Endothelial cell of umbilical vein (primary cell): Measurements from ENCODE around the gene ECPAS. TPM values are rescaled to one million over a fixed set of nuclear protein-coding genes. Genes with fewer than 3 reads are reported as not detected.

Experiments
- BruUV-seq: library from RNA; stranded (reverse); fragments of 400-500 nt; replicated peaks from 2 replicates; lab custom pipeline; 2021; lab: Mats Ljungman, UMichigan
- CTCF ChIA-PET: fragments of 300-600, 350-600 bp; sonication (Branson Sonifier 250); formaldehyde crosslinking; loops from one replicate; lab custom pipeline; 2021; ENCODE audit warnings: antibody characterized with exemption, inconsistent platforms; lab: Charles Lee
- POLR2A ChIA-PET: fragments of 300-600, 350-600 bp; sonication (Branson Sonifier 250); formaldehyde crosslinking; loops from one replicate; lab custom pipeline; 2021; ENCODE audit warnings: antibody characterized with exemption, inconsistent platforms; lab: Charles Lee
- DNase-seq: peaks from one replicate; pipeline ENCODE4 v3.0.0-alpha.2; 2011; ENCODE audit warnings: low read depth, low spot score
- FAIRE-seq: peaks from 2 replicates; lab custom pipeline; 2011; peaks lifted over from hg19 to GRCh38; lab: Jason Lieb, UNC
- H2AFZ ChIP-seq: 2 replicates; pipeline ENCODE4 v1.6.0; 2012; ENCODE audit warnings: low read depth, low read length, control low read depth, inconsistent platforms
- H3K27ac ChIP-seq: 2 replicates; pipeline ENCODE4 v1.5.1; 2011; ENCODE audit warnings: low read depth, mild to moderate bottlenecking, control low read depth, low read length, moderate library complexity; ENCODE audit not compliant: insufficient read depth
- H3K27me3 ChIP-seq, 2 experiments: 2 replicates each; pipeline versions ENCODE4 v1.6.0 to v1.6.1; 2011; ENCODE audit warnings: low read length in 2 of 2, mixed read lengths in 1 of 2; ENCODE audit not compliant: control insufficient read depth in 2 of 2, insufficient read depth in 2 of 2
- H3K36me3 ChIP-seq, 2 experiments: 2 replicates in 1 of 2; 3 replicates in 1 of 2; pipeline ENCODE4 v1.5.1; 2011; ENCODE audit warnings: low read length in 2 of 2, mild to moderate bottlenecking in 1 of 2, moderate library complexity in 1 of 2; ENCODE audit not compliant: control insufficient read depth in 2 of 2, insufficient read depth in 2 of 2; ENCODE audit errors: extremely low read depth in 1 of 2
- H3K4me1 ChIP-seq: 3 replicates; pipeline ENCODE4 v1.5.1; 2011; ENCODE audit warnings: mild to moderate bottlenecking, low read length; ENCODE audit not compliant: control insufficient read depth, insufficient read depth; ENCODE audit errors: extremely low read depth
- H3K4me2 ChIP-seq: 2 replicates; pipeline ENCODE4 v1.6.1; 2011; ENCODE audit warnings: low read length, control low read depth, mixed read lengths; ENCODE audit not compliant: insufficient read depth
- H3K4me3 ChIP-seq, 3 experiments: fragments of 200-600 bp in 1 of 3; sonication (generic), shearing (Covaris generic) in 1 of 3; replicated peaks in 1 of 3; 2 replicates each; pipeline ENCODE4 v1.5.1; 2011 to 2016; ENCODE audit warnings: control low read depth in 3 of 3, low read length in 3 of 3, mild to moderate bottlenecking in 2 of 3, inconsistent platforms in 1 of 3, low read depth in 1 of 3, moderate library complexity in 1 of 3; ENCODE audit not compliant: insufficient read depth in 1 of 3
- H3K79me2 ChIP-seq: 2 replicates; pipeline ENCODE4 v1.6.0; 2012; ENCODE audit warnings: low read length, inconsistent platforms; ENCODE audit not compliant: control insufficient read depth, insufficient read depth
- H3K9ac ChIP-seq: replicated peaks from 2 replicates; pipeline ENCODE3; 2011; ENCODE audit warnings: low read length, control low read depth; ENCODE audit not compliant: insufficient read depth; ENCODE audit errors: extremely low read depth
- H3K9me1 ChIP-seq: replicated peaks from 3 replicates; pipeline ENCODE4 v1.6.0; 2011; ENCODE audit warnings: mild to moderate bottlenecking, low read length; ENCODE audit not compliant: control insufficient read depth, insufficient read depth; ENCODE audit errors: extremely low read depth
- H3K9me3 ChIP-seq: replicated peaks from 2 replicates; pipeline ENCODE4 v1.5.1; 2012; ENCODE audit warnings: low read length, inconsistent platforms; ENCODE audit not compliant: control insufficient read depth, insufficient read depth
- H4K20me1 ChIP-seq: replicated peaks from 2 replicates; pipeline ENCODE3; 2011; ENCODE audit warnings: mild to moderate bottlenecking, low read length; ENCODE audit not compliant: control insufficient read depth, insufficient read depth; ENCODE audit errors: extremely low read depth
- CTCF ChIP-seq, 2 donors: IDR thresholded peaks; 1 replicate in 1 of 2; 2 replicates in 1 of 2; pipeline ENCODE4 v1.5.1; 2011; ENCODE audit warnings: low read length in 2 of 2, mild to moderate bottlenecking in 2 of 2, moderate library complexity in 2 of 2, control low read depth in 1 of 2, inconsistent platforms in 1 of 2, low read depth in 1 of 2; ENCODE audit not compliant: insufficient read depth in 1 of 2; ENCODE audit errors: extremely low read depth in 1 of 2
- EZH2 ChIP-seq: IDR thresholded peaks from 2 replicates; pipeline ENCODE4 v1.6.1; 2012; ENCODE audit warnings: borderline replicate concordance, low read depth, mild to moderate bottlenecking, moderate library complexity, low read length, inconsistent platforms; ENCODE audit not compliant: severe bottlenecking
- FOS ChIP-seq: IDR thresholded peaks from 2 replicates; pipeline ENCODE4 v1.6.1; 2011; ENCODE audit warnings: mild to moderate bottlenecking, low read length, moderate library complexity, borderline replicate concordance; ENCODE audit not compliant: insufficient read depth
- GATA2 ChIP-seq: IDR thresholded peaks from 2 replicates; pipeline ENCODE4 v1.7.0; 2011; ENCODE audit warnings: low read depth, mild to moderate bottlenecking, moderate library complexity, mixed read lengths, low read length; ENCODE audit not compliant: insufficient read length, insufficient read depth
- JUN ChIP-seq: IDR thresholded peaks from 2 replicates; pipeline ENCODE4 v1.6.1; 2011; ENCODE audit warnings: borderline replicate concordance, low read depth; ENCODE audit not compliant: insufficient read length, insufficient read depth
- MAX ChIP-seq: IDR thresholded peaks from 2 replicates; pipeline ENCODE4 v1.6.1; 2011; ENCODE audit not compliant: insufficient read depth, insufficient read length
- MYC ChIP-seq: IDR thresholded peaks from one replicate; pipeline ENCODE4 v1.6.1; 2011; ENCODE audit warnings: mild to moderate bottlenecking, low read depth, low read length
- POLR2A ChIP-seq: IDR thresholded peaks from 2 replicates; pipeline ENCODE4 v1.6.1; 2012; ENCODE audit warnings: low read depth, mild to moderate bottlenecking, control low read depth, low read length
- POLR2AphosphoS5 ChIP-seq: IDR thresholded peaks from 2 replicates; pipeline ENCODE4 v1.6.1; 2012; ENCODE audit warnings: low read depth, mild to moderate bottlenecking, control low read depth, low read length, moderate library complexity; ENCODE audit not compliant: insufficient read depth
- dilution Hi-C: fragments of 300-500 bp; cut with MboI; formaldehyde crosslinking; loops from one replicate; pipeline ENCODE4 v1.15.0; 2019; ENCODE audit warnings: low sequenced_read_pairs; ENCODE audit not compliant: extremely low pct_ligation_motif_present
- intact Hi-C: fragments of 100-400 bp; cut with micrococcal nuclease; formaldehyde crosslinking; loops from one replicate; pipeline ENCODE4 v1.10.0; 2022
- polyA plus RNA-seq, 4 experiments: library from polyadenylated mRNA; depleted of rRNA in 3 of 4; stranded (reverse) in 3 of 4; unstranded in 1 of 4; fragments of >200 nt; gene quantifications; 2 replicates each; pipeline versions ENCODE4 v1.2.1 to v1.2.3, GENCODE V29; 2011 to 2012; ENCODE audit warnings: missing spikeins in 1 of 4
- total RNA-seq: library from RNA; stranded (reverse); gene quantifications from 2 replicates; pipeline ENCODE4 v1.2.3, GENCODE V29; 2021

ECPAS gene
- total and polyA plus RNA-seq, 2 donors (not counting 3 experiments of a cell fraction or from before 2014, with no cell fraction given) = 17.9 to 89.3 TPM

GRCh38 chr9:111330124-111330523 is 154.1 kb downstream of the ECPAS start, which contains the start of gene OR2K2:
OR2K2 (minus strand) TSS chr9:111330224; CDS start chr9:111328433, 1,791 bp downstream.
- ChIA-PET POLR2A (no interaction called here), CTCF (no interaction called here)
- dilution Hi-C loops (no loop called here), intact Hi-C loops (no loop called here)
- H3K9ac ChIP-seq = no peak within 1 kb of the TSS
- H3K4me3 ChIP-seq = no peak within 1 kb of the TSS
- no peak for FAIRE-seq
- TF ChIP-seq POLR2A = no peak
- no peak for TF ChIP-seq EZH2
- TF ChIP-seq CTCF (IDR thresholded peaks at IDR 0.05; ENCODE audit: extremely low read depth in 1 of 2, insufficient read depth in 1 of 2, low read depth in 1 of 2, low read length in 2 of 2) = no peak
- no peak for TF ChIP-seq JUN
- TF ChIP-seq MYC = no peak
- no peak for TF ChIP-seq GATA2
- no peak for TF ChIP-seq FOS
- no peak for TF ChIP-seq MAX
- TF ChIP-seq POLR2AphosphoS5 = no peak
- peaks cover 5 to 8% of the 10 kb centered on the region in 2 experiments for H3K27me3 ChIP-seq
- DNase-seq = no peak
- H3K27ac ChIP-seq = no peak within 1 kb of the TSS
- H3K36me3 ChIP-seq = no peaks in the 10 kb centered on the region
- H3K4me1 ChIP-seq = no peaks in the 10 kb centered on the region
- no peaks in the 10 kb centered on the region for H3K79me2 ChIP-seq
- no peak within 1 kb of the TSS for H2AFZ ChIP-seq
- no peaks in the 10 kb centered on the region for H4K20me1 ChIP-seq
- no peaks in the 10 kb centered on the region for H3K9me3 ChIP-seq
- H3K9me1 ChIP-seq = no peaks in the 10 kb centered on the region
- no TSS peak for BruUV-seq
- no peak within 1 kb of the TSS for H3K4me2 ChIP-seq
